Nephron (organoid): ENCODE data around the gene REN.
A peak's percentile ranks its signal among the peaks of the same experiment; 100 is the strongest.

Experiments
- H3K27ac Mint-ChIP-seq, 3 experiments: 2 replicates each; pipeline ENCODE4 v1.8.0; 2020; ENCODE audit warnings: mixed read lengths in 3 of 3, mild to moderate bottlenecking in 2 of 3, moderate library complexity in 1 of 3
- H3K27me3 Mint-ChIP-seq: 2 replicates; pipeline ENCODE4 v1.8.0; 2021; ENCODE audit warnings: low read depth, mild to moderate bottlenecking, moderate library complexity, mixed read lengths
- H3K36me3 Mint-ChIP-seq: 2 replicates; pipeline ENCODE4 v1.8.0; 2020; ENCODE audit warnings: low read depth, mixed read lengths
- H3K4me1 Mint-ChIP-seq: 2 replicates; pipeline ENCODE4 v1.8.0; 2020; ENCODE audit warnings: mixed read lengths
- H3K4me3 Mint-ChIP-seq, 3 experiments: 2 replicates each; pipeline ENCODE4 v1.8.0; 2020; ENCODE audit warnings: mild to moderate bottlenecking in 3 of 3, mixed read lengths in 3 of 3, moderate library complexity in 2 of 3
- H3K9me3 Mint-ChIP-seq: 2 replicates; pipeline ENCODE4 v1.8.0; 2020; ENCODE audit warnings: mixed read lengths
- CTCF ChIP-seq, 3 experiments: fragments of 200-600 bp; sonication (generic); IDR thresholded peaks; one replicate each; pipeline ENCODE4 v1.5.0; 2021; ENCODE audit warnings: antibody characterized with exemption in 3 of 3; ENCODE audit not compliant: unreplicated experiment in 3 of 3

The REN gene

GRCh38 chr1:204188959-204189639, 23.0 kb upstream of the REN start:
- no peaks in the 10 kb centered on the region for H3K9me3 Mint-ChIP-seq
- H3K4me3 Mint-ChIP-seq, result peak overlapping the region in 2 of 3 experiments; percentile 30 to 31
- peaks cover 19% of the 10 kb centered on the region for H3K4me1 Mint-ChIP-seq
- H3K36me3 Mint-ChIP-seq, result no peaks in the 10 kb centered on the region
- no peak overlapping the region for H3K27ac Mint-ChIP-seq
- TF ChIP-seq CTCF (IDR thresholded peaks at IDR 0.05; ENCODE audit: unreplicated experiment in 3 of 3), result no peak
- H3K27me3 Mint-ChIP-seq, result peaks cover 57% of the 10 kb centered on the region

GRCh38 chr1:204186597-204186996, 20.5 kb upstream of the REN start:
- H3K27me3 Mint-ChIP-seq, result peaks cover 39% of the 10 kb centered on the region
- no peaks in the 10 kb centered on the region for H3K9me3 Mint-ChIP-seq
- no peak overlapping the region for H3K4me3 Mint-ChIP-seq
- H3K27ac Mint-ChIP-seq, result no peak overlapping the region
- TF ChIP-seq CTCF (IDR thresholded peaks at IDR 0.05; ENCODE audit: unreplicated experiment in 3 of 3), result no peak
- H3K36me3 Mint-ChIP-seq, result no peaks in the 10 kb centered on the region
- H3K4me1 Mint-ChIP-seq, result peaks cover 19% of the 10 kb centered on the region

- TF ChIP-seq CTCF (IDR thresholded peaks at IDR 0.05; ENCODE audit: unreplicated experiment in 3 of 3), result no peak
- H3K4me3 Mint-ChIP-seq, result no peak overlapping the region
These were observed 15.0 kb upstream of the REN start for GRCh38 chr1:204181116-204181515.

GRCh38 chr1:204180133-204180532, 14.0 kb upstream of the REN start:
- Mint-ChIP-seq H3K4me1 (no peaks in the 10 kb centered on the region), H3K4me3 (no peak overlapping the region), H3K27me3 (no peaks in the 10 kb centered on the region), H3K9me3 (no peaks in the 10 kb centered on the region), H3K27ac (no peak overlapping the region), H3K36me3 (no peaks in the 10 kb centered on the region)
- no peak for TF ChIP-seq CTCF (IDR thresholded peaks at IDR 0.05; ENCODE audit: unreplicated experiment in 3 of 3)

More at GRCh38 chr1:204181116-204181515, 15.0 kb upstream of the REN start:
- Mint-ChIP-seq H3K27ac (no peak overlapping the region), H3K9me3 (no peaks in the 10 kb centered on the region), H3K36me3 (no peaks in the 10 kb centered on the region), H3K4me1 (no peaks in the 10 kb centered on the region), H3K27me3 (no peaks in the 10 kb centered on the region)

GRCh38 chr1:204178487-204179281, 12.5 kb upstream of the REN start:
- Mint-ChIP-seq H3K4me3 (no peak overlapping the region), H3K4me1 (no peaks in the 10 kb centered on the region), H3K36me3 (no peaks in the 10 kb centered on the region)

More at GRCh38 chr1:204178487-204179281, 12.5 kb upstream of the REN start:
- TF ChIP-seq CTCF (IDR thresholded peaks at IDR 0.05; ENCODE audit: unreplicated experiment in 3 of 3), result no peak
- Mint-ChIP-seq H3K27ac (no peak overlapping the region), H3K9me3 (no peaks in the 10 kb centered on the region), H3K27me3 (no peaks in the 10 kb centered on the region)
